Non-pigmented ciliary epithelial cell (primary cell): Measurements from ENCODE around the gene NSG2.

Experiments
- DNase-seq: peaks from one replicate; pipeline ENCODE4 v3.0.0-alpha.2; 2010; ENCODE audit warnings: low read depth

Gene NSG2

GRCh38 chr5:174151599-174152181, 106.2 kb downstream of the NSG2 start:
- DNase-seq = no peak

GRCh38 chr5:174154559-174154958, 109.1 kb downstream of the NSG2 start:
- DNase-seq = no peak

- DNase-seq = no peak
Observed at GRCh38 chr5:174155281-174155680, 109.8 kb downstream of the NSG2 start.

GRCh38 chr5:174155706-174156105, 110.2 kb downstream of the NSG2 start:
- no peak for DNase-seq

GRCh38 chr5:174157048-174157447, 111.5 kb downstream of the NSG2 start:
- DNase-seq = no peak
